K562 (cell line): Measurements from ENCODE around the gene FUCA1. TPM values are rescaled to one million over a fixed set of nuclear protein-coding genes. Genes with fewer than 3 reads are reported as not detected.

Experiments used
- KDM2B ChIP-seq: fragments of 250-450 bp; sonication (Bioruptor Pico); IDR thresholded peaks from 2 replicates; pipeline ENCODE4 v1.8.0; 2021; ENCODE audit warnings: mild to moderate bottlenecking, moderate library complexity
- MIER1 ChIP-seq: fragments of 450-650 bp; IDR thresholded peaks from 2 replicates; pipeline ENCODE4 v1.6.1; 2016; ENCODE audit warnings: antibody characterized with exemption, mild to moderate bottlenecking, low read depth
- MITF ChIP-seq: IDR thresholded peaks from 2 replicates; pipeline ENCODE4 v1.6.1; 2014; ENCODE audit warnings: antibody characterized with exemption
- MYNN ChIP-seq, 2 experiments: sonication (generic); formaldehyde crosslinking in 1 of 2; IDR thresholded peaks; 2 replicates each; pipeline versions ENCODE4 v1.5.0 to v1.6.1; 2016 to 2020; ENCODE audit warnings: antibody characterized with exemption in 1 of 2, missing genetic modification reagents in 1 of 2
- RREB1 ChIP-seq: fragments of 250-450 bp; sonication (Bioruptor Pico); IDR thresholded peaks from 2 replicates; pipeline ENCODE4 v1.4.0; 2020
- SFPQ ChIP-seq: fragments of 200-400 bp; formaldehyde crosslinking; IDR thresholded peaks from 2 replicates; pipeline ENCODE4 v1.6.1; 2017; ENCODE audit warnings: mild to moderate bottlenecking, low read depth, low read length, moderate library complexity
- TAF15 ChIP-seq: fragments of 200-400 bp; formaldehyde crosslinking; IDR thresholded peaks from 2 replicates; pipeline ENCODE4 v1.6.1; 2017; ENCODE audit warnings: mild to moderate bottlenecking, low read depth, low read length, moderate library complexity
- TEAD2 ChIP-seq: fragments of 450-650 bp; IDR thresholded peaks from 2 replicates; pipeline ENCODE4 v1.6.1; 2016; ENCODE audit warnings: missing genetic modification characterization, control low read depth, missing compliant biosample characterization
- polyA plus RNA-seq, 8 experiments: library from polyadenylated mRNA; depleted of rRNA in 4 of 8; stranded (reverse) in 5 of 8; unstranded in 3 of 8; fragments of >200 nt; fragmentation: Nextera tagmentation in 2 of 8; fragmentation: Illumina TruSeq in 1 of 8; extraction: Ambion mirVana in 2 of 8; extraction: Trizol in 1 of 8; gene quantifications; 2 replicates each; pipeline versions ENCODE4 v1.2.1 to v1.2.3, GENCODE V29; 2011 to 2014; ENCODE audit warnings: inconsistent platforms in 1 of 8, missing spikeins in 1 of 8
- total RNA-seq, 7 experiments: library from RNA; depleted of rRNA in 6 of 7; stranded (reverse); fragments of >200 nt in 6 of 7; fragmentation: Illumina TruSeq in 2 of 7; extraction: Trizol in 2 of 7; gene quantifications; 2 replicates each; pipeline versions ENCODE4 v1.2.1 to v1.2.3, GENCODE V29; 2011 to 2021; ENCODE audit warnings: low replicate concordance in 1 of 7
- TF ChIP-seq, protein P1 (sequence below): fragments of 450-650 bp; IDR thresholded peaks from 2 replicates; pipeline ENCODE4 v1.6.1; 2018; ENCODE audit not compliant: partially characterized antibody
- TF ChIP-seq, protein P2 (sequence below): fragments of 450-650 bp; IDR thresholded peaks from 2 replicates; pipeline ENCODE4 v1.6.1; 2017; ENCODE audit warnings: antibody characterized with exemption

Gene FUCA1
- total and polyA plus RNA-seq, 9 of the 15 experiments (the other 6 are each of a cell fraction or from before 2014, with no cell fraction given): 7.0 to 20.5 (median 13.5) TPM

DNA sequence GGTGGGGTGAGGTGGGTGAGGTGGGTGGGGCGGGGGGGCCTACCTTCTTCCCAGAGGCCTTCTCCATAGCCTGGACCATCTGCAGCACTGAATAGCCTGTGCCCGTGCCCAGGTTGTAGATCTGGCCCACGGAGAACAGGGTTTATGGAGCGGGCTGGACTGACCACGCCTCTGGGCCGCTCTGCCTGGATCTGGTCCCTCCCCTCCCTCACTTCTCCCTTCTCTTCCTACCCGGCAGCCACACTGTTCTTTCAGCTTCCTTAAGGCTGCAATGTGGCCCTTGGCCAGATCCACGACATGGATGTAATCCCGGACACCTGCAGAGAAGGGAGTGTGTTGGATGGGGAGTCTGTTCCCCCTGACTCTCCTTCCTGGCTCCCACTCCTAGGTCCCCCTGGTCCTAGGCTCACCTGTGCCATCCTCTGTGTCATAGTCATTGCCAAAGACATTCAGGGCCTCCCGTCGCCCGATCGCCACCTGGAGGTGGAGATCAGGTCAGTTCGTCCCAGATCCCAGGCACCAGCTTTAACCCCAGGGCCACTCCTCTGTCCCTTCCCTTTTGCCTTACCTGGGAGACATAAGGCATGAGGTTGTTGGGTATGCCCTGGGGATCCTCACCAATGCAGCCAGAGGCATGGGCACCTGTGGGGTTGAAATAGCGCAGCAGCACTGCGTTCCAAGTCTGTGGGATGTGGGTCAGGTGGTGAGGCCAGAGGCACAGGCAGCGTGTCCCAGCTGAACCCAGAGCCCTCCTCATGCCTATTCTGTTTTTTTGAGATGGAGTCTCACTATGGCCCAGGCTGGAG is 71.4 kb downstream of the FUCA1 start (continued):
- TF ChIP-seq RREB1 (CRISPR knock-in tag): no peak
- TF ChIP-seq TEAD2 (tag): no peak
- TF ChIP-seq, protein P1, sequence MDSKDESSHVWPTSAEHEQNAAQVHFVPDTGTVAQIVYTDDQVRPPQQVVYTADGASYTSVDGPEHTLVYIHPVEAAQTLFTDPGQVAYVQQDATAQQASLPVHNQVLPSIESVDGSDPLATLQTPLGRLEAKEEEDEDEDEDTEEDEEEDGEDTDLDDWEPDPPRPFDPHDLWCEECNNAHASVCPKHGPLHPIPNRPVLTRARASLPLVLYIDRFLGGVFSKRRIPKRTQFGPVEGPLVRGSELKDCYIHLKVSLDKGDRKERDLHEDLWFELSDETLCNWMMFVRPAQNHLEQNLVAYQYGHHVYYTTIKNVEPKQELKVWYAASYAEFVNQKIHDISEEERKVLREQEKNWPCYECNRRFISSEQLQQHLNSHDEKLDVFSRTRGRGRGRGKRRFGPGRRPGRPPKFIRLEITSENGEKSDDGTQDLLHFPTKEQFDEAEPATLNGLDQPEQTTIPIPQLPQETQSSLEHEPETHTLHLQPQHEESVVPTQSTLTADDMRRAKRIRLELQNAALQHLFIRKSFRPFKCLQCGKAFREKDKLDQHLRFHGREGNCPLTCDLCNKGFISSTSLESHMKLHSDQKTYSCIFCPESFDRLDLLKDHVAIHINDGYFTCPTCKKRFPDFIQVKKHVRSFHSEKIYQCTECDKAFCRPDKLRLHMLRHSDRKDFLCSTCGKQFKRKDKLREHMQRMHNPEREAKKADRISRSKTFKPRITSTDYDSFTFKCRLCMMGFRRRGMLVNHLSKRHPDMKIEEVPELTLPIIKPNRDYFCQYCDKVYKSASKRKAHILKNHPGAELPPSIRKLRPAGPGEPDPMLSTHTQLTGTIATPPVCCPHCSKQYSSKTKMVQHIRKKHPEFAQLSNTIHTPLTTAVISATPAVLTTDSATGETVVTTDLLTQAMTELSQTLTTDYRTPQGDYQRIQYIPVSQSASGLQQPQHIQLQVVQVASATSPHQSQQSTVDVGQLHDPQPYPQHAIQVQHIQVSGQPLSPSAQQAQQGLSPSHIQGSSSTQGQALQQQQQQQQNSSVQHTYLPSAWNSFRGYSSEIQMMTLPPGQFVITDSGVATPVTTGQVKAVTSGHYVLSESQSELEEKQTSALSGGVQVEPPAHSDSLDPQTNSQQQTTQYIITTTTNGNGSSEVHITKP: no peak
- TF ChIP-seq SFPQ: no peak
- TF ChIP-seq, protein P2, sequence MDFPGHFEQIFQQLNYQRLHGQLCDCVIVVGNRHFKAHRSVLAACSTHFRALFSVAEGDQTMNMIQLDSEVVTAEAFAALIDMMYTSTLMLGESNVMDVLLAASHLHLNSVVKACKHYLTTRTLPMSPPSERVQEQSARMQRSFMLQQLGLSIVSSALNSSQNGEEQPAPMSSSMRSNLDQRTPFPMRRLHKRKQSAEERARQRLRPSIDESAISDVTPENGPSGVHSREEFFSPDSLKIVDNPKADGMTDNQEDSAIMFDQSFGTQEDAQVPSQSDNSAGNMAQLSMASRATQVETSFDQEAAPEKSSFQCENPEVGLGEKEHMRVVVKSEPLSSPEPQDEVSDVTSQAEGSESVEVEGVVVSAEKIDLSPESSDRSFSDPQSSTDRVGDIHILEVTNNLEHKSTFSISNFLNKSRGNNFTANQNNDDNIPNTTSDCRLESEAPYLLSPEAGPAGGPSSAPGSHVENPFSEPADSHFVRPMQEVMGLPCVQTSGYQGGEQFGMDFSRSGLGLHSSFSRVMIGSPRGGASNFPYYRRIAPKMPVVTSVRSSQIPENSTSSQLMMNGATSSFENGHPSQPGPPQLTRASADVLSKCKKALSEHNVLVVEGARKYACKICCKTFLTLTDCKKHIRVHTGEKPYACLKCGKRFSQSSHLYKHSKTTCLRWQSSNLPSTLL: no peak
- no peak for TF ChIP-seq MITF
- TF ChIP-seq TAF15: no peak
- TF ChIP-seq KDM2B (CRISPR knock-in tag): no peak
- TF ChIP-seq MYNN (IDR thresholded peaks at IDR 0.05): 0 out of 2 replicates have a peak, but pooled peaks have one; percentile 9
- TF ChIP-seq MYNN (CRISPR knock-in tag; IDR thresholded peaks at IDR 0.05): no peak
- no peak for TF ChIP-seq MIER1
